Measurements from ENCODE around the gene EXPH5. TPM values are rescaled to one million over a fixed set of nuclear protein-coding genes. Genes with fewer than 3 reads are reported as not detected.

Gene EXPH5
- total and polyA plus RNA-seq, 2 donors (not counting 3 experiments of a cell fraction or from before 2014, with no cell fraction given), result 0.03 to 0.09 TPM

- H3K27ac ChIP-seq (ENCODE audit: insufficient read depth, low read depth, low read length), result no peak overlapping the region
- no peaks in the 10 kb centered on the region for H3K4me1 ChIP-seq (ENCODE audit: control insufficient read depth, extremely low read depth, insufficient read depth, low read length)
- no peaks in the 10 kb centered on the region for H3K79me2 ChIP-seq (ENCODE audit: control insufficient read depth, insufficient read depth, low read length)
- H3K9ac ChIP-seq (replicated peaks; ENCODE audit: extremely low read depth, insufficient read depth, low read length), result no peak overlapping the region
- BruUV-seq (replicated peaks), result no TSS peak
- H3K9me1 ChIP-seq (replicated peaks; ENCODE audit: control insufficient read depth, extremely low read depth, insufficient read depth, low read length), result no peaks in the 10 kb centered on the region
- H3K36me3 ChIP-seq (ENCODE audit: control insufficient read depth in 2 of 2, extremely low read depth in 1 of 2, insufficient read depth in 2 of 2, low read length in 2 of 2), result no peaks in the 10 kb centered on the region
- dilution Hi-C loops (cut with MboI; ENCODE audit: extremely low pct_ligation_motif_present, low sequenced_read_pairs), result no loop called here
- no peaks in the 10 kb centered on the region for H4K20me1 ChIP-seq (replicated peaks; ENCODE audit: control insufficient read depth, extremely low read depth, insufficient read depth, low read length)
- H2AFZ ChIP-seq (ENCODE audit: low read depth, low read length), result no peak overlapping the region
- DNase-seq (ENCODE audit: low read depth, low spot score), result no peak
- H3K27me3 ChIP-seq (ENCODE audit: control insufficient read depth in 2 of 2, insufficient read depth in 2 of 2, low read length in 2 of 2), result no peaks in the 10 kb centered on the region
- intact Hi-C loops (cut with micrococcal nuclease), result no loop called here
- H3K4me2 ChIP-seq (ENCODE audit: insufficient read depth, low read length), result no peak overlapping the region
- TF ChIP-seq JUN (IDR thresholded peaks at IDR 0.05; ENCODE audit: borderline replicate concordance, insufficient read depth, insufficient read length, low read depth), result no peak
- no peak for TF ChIP-seq GATA2 (IDR thresholded peaks at IDR 0.05; ENCODE audit: insufficient read depth, insufficient read length, low read depth, low read length)
- TF ChIP-seq CTCF (IDR thresholded peaks at IDR 0.05; ENCODE audit: extremely low read depth in 1 of 2, insufficient read depth in 1 of 2, low read depth in 1 of 2, low read length in 2 of 2), result no peak
- TF ChIP-seq POLR2A (IDR thresholded peaks at IDR 0.05; ENCODE audit: low read depth, low read length), result no peak
- TF ChIP-seq EZH2 (IDR thresholded peaks at IDR 0.05; ENCODE audit: borderline replicate concordance, low read depth, low read length, severe bottlenecking), result no peak
- no peak for TF ChIP-seq MAX (IDR thresholded peaks at IDR 0.05; ENCODE audit: insufficient read depth, insufficient read length)
- TF ChIP-seq MYC (IDR thresholded peaks at IDR 0.05; ENCODE audit: low read depth, low read length), result no peak
- no peak for TF ChIP-seq POLR2AphosphoS5 (IDR thresholded peaks at IDR 0.05; ENCODE audit: insufficient read depth, low read depth, low read length)
- TF ChIP-seq FOS (IDR thresholded peaks at IDR 0.05; ENCODE audit: borderline replicate concordance, insufficient read depth, low read length), result no peak
- ChIA-PET CTCF (no interaction called here), POLR2A (no interaction called here)
- no peaks in the 10 kb centered on the region for H3K9me3 ChIP-seq (replicated peaks; ENCODE audit: control insufficient read depth, insufficient read depth, low read length)
- no peak overlapping the region for H3K4me3 ChIP-seq (replicated peaks in 1 of 3; ENCODE audit: insufficient read depth in 1 of 3, low read depth in 1 of 3, low read length in 3 of 3)
- FAIRE-seq, result no peak
Measured at GRCh38 chr11:108551651-108552462, 41.7 kb downstream of the EXPH5 start.
